Stomach smooth muscle (tissue), 2 donors: Measurements from ENCODE around the gene EEF1A2.
A peak's percentile ranks its signal among the peaks of the same experiment; 100 is the strongest.

Experiments
- H3K27ac ChIP-seq: one replicate; pipeline ENCODE4 v1.7.0; 2013; ENCODE audit warnings: mild to moderate bottlenecking, low read length, inconsistent platforms
- H3K27me3 ChIP-seq, 2 donors: one replicate each; pipeline ENCODE4 v1.7.0; 2013; ENCODE audit warnings: low read length in 2 of 2; ENCODE audit not compliant: insufficient read depth in 2 of 2, control insufficient read depth in 1 of 2
- H3K36me3 ChIP-seq, 2 donors: one replicate each; pipeline ENCODE4 v1.7.0; 2013; ENCODE audit warnings: low read length in 2 of 2; ENCODE audit not compliant: control insufficient read depth in 2 of 2, insufficient read depth in 2 of 2
- H3K4me1 ChIP-seq: one replicate; pipeline ENCODE4 v1.7.0; 2013; ENCODE audit warnings: low read length; ENCODE audit not compliant: control insufficient read depth, insufficient read depth
- H3K4me3 ChIP-seq, 2 donors: one replicate each; pipeline ENCODE4 v1.7.0; 2013; ENCODE audit warnings: low read length in 2 of 2
- H3K9ac ChIP-seq, 2 donors: one replicate each; pipeline ENCODE4 v1.7.0; 2013; ENCODE audit warnings: low read length in 2 of 2, mild to moderate bottlenecking in 1 of 2
- H3K9me3 ChIP-seq, 2 donors: one replicate each; pipeline ENCODE4 v1.7.0; 2013; ENCODE audit warnings: low read length in 2 of 2; ENCODE audit not compliant: control insufficient read depth in 2 of 2
- donor health status: healthy.
- donor health status: Pancreatic carcinoma.

EEF1A2 gene

GRCh38 chr20:63529180-63529860 is 30.4 kb upstream of the EEF1A2 start:
- H3K4me1 ChIP-seq, result no peaks in the 10 kb centered on the region
- peaks cover 9 to 10% of the 10 kb centered on the region in 2 donors for H3K27me3 ChIP-seq
- no peaks in the 10 kb centered on the region for H3K36me3 ChIP-seq
- H3K4me3 ChIP-seq, result no peak overlapping the region
- no peaks in the 10 kb centered on the region for H3K9me3 ChIP-seq
- no peak overlapping the region for H3K9ac ChIP-seq
- H3K27ac ChIP-seq, result no peak overlapping the region

GRCh38 chr20:63527184-63527583 is 28.3 kb upstream of the EEF1A2 start:
- Histone ChIP-seq H3K4me3 (no peak overlapping the region), H3K27me3 (no peaks in the 10 kb centered on the region), H3K9me3 (no peaks in the 10 kb centered on the region), H3K9ac (no peak overlapping the region), H3K4me1 (peaks cover 5% of the 10 kb centered on the region), H3K27ac (no peak overlapping the region), H3K36me3 (no peaks in the 10 kb centered on the region)

- Histone ChIP-seq H3K27me3 (no peaks in the 10 kb centered on the region), H3K4me3 (no peak overlapping the region), H3K4me1 (peaks cover 15% of the 10 kb centered on the region), H3K27ac (no peak overlapping the region), H3K9me3 (no peaks in the 10 kb centered on the region), H3K9ac (no peak overlapping the region), H3K36me3 (no peaks in the 10 kb centered on the region)
Observed at GRCh38 chr20:63525971-63526370, 27.1 kb upstream of the EEF1A2 start.

DNA sequence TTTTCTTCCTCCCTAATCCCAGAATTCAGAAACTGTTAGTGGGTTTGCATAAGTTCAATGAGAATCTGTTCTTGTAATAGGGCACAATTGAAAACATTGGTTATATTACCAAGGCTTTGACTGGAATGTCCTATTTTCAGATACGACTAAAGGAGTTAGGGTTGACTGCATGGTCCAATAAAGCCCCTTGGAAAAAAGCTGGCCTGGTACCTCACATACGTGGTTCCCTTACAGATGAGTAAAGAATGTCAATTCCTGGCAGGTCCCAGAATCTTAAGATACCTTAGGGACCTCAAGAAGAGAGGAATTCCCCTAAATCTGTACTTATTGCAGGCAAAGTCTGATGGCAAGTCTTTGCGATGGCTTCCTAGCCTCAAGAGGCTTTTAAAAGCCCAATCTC is 26.3 kb upstream of the EEF1A2 start:
- no peaks in the 10 kb centered on the region for H3K27me3 ChIP-seq
- H3K9ac ChIP-seq, result no peak overlapping the region
- H3K27ac ChIP-seq, result no peak overlapping the region
- H3K4me3 ChIP-seq, result no peak overlapping the region
- H3K9me3 ChIP-seq, result no peaks in the 10 kb centered on the region
- H3K36me3 ChIP-seq, result no peaks in the 10 kb centered on the region
- H3K4me1 ChIP-seq, result peaks cover 15% of the 10 kb centered on the region

- Histone ChIP-seq H3K4me1 (peaks cover 21% of the 10 kb centered on the region), H3K4me3 (no peak overlapping the region), H3K9me3 (no peaks in the 10 kb centered on the region), H3K9ac (no peak overlapping the region), H3K27ac (no peak overlapping the region), H3K36me3 (no peaks in the 10 kb centered on the region), H3K27me3 (no peaks in the 10 kb centered on the region)
Observed at GRCh38 chr20:63522981-63523611, 24.2 kb upstream of the EEF1A2 start.

- Histone ChIP-seq H3K4me1 (peaks cover 21% of the 10 kb centered on the region), H3K9ac (peak overlapping the region; percentile 2 to 36), H3K9me3 (no peaks in the 10 kb centered on the region), H3K36me3 (no peaks in the 10 kb centered on the region), H3K4me3 (peak overlapping the region; percentile 46 to 61), H3K27me3 (no peaks in the 10 kb centered on the region), H3K27ac (no peak overlapping the region)
Observed at GRCh38 chr20:63522091-63522868, 23.4 kb upstream of the EEF1A2 start.

DNA sequence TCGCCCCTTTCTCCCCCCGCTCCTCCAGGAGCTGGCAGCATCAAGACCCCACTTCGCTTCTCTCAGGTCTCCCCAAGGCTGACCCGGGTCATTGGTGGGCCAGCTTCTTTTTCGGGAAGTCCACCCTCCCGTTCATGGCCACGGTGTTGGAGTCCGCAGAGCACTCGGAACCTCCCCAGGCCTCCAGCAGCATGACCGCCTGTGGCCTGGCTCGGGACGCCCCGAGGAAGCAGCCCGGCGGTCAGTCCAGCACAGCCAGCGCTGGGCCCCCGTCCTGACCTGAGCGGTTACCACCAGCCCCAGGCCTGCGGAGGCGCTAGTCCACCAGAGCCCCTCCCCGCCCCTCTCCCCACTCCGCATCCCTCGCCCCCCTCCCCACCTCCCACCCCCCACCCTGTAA is 22.7 kb upstream of the EEF1A2 start:
- Histone ChIP-seq H3K27ac (peak overlapping the region; percentile 31), H3K9ac (peak overlapping the region; percentile 71 to 78), H3K9me3 (no peaks in the 10 kb centered on the region), H3K4me1 (peaks cover 21% of the 10 kb centered on the region), H3K27me3 (no peaks in the 10 kb centered on the region), H3K4me3 (peak overlapping the region; percentile 79 to 88), H3K36me3 (no peaks in the 10 kb centered on the region)

DNA sequence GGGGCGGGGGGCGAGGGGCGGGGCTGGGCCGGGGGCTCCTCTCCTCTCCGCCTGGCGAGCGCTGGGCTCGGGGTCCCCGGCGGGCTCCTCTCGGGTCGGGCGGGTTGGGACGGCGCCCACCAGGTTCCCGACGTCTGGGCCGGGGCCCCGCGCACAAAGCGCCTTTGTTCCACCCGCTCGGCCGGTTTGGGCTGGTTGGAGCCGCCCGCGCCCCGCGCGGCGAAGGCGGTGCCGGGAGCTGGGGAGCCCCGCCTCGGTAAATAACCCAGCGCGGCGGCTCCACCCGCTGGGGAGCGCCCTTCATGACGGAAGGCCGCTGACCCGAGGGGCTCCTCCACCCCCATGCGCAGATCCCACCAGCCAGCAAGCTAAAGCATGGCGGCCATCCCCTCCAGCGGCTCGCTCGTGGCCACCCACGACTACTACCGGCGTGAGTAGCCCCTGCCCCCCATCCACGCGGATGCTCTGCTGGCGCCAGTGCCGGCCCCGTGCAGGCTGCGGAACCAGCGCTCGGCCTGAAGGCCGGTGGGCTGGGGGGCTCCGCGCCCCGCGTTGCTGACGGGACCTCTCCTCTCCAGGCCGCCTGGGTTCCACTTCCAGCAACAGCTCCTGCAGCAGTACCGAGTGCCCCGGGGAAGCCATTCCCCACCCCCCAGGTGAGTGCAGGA is 22.2 kb upstream of the EEF1A2 start:
- no peaks in the 10 kb centered on the region for H3K36me3 ChIP-seq
- H3K9ac ChIP-seq, result peak overlapping the region; percentile 71 to 78
- peak overlapping the region; percentile 31 for H3K27ac ChIP-seq
- no peaks in the 10 kb centered on the region for H3K9me3 ChIP-seq
- H3K4me1 ChIP-seq, result peaks cover 21% of the 10 kb centered on the region
- H3K27me3 ChIP-seq, result no peaks in the 10 kb centered on the region
- H3K4me3 ChIP-seq, result peak overlapping the region; percentile 79 to 88

DNA sequence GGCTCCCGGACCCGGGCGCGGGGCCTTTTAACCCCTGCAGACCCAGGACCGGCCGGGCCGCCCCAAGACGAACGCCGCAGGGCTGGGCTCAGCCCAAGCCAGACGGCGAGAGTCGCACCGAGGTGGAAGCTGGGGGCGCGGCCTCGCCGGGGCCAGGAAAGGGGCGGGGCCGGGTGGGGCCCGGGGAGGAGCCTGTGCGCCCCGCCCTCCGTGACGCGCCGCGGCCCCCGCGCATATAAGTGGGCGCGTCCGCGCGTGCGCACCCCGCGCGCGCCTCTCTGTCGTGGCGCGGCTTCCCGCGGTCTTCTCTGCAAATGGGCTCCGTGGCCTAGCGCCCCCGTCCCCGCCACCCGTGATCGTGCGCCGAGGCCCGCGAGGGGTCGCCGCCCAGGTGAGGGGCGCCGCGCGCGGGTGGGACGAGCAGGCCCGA is 21.6 kb upstream of the EEF1A2 start, which contains the start of gene PPDPF:
PPDPF (plus strand) TSS at position 262 of the 430 bp plus-strand sequence. CDS start 544 bp downstream, outside the sequence.
- H3K36me3 ChIP-seq, result no peaks in the 10 kb centered on the region
- H3K9ac ChIP-seq, result peak within 1 kb of the TSS; percentile 71 to 78
- no peaks in the 10 kb centered on the region for H3K27me3 ChIP-seq

DNA sequence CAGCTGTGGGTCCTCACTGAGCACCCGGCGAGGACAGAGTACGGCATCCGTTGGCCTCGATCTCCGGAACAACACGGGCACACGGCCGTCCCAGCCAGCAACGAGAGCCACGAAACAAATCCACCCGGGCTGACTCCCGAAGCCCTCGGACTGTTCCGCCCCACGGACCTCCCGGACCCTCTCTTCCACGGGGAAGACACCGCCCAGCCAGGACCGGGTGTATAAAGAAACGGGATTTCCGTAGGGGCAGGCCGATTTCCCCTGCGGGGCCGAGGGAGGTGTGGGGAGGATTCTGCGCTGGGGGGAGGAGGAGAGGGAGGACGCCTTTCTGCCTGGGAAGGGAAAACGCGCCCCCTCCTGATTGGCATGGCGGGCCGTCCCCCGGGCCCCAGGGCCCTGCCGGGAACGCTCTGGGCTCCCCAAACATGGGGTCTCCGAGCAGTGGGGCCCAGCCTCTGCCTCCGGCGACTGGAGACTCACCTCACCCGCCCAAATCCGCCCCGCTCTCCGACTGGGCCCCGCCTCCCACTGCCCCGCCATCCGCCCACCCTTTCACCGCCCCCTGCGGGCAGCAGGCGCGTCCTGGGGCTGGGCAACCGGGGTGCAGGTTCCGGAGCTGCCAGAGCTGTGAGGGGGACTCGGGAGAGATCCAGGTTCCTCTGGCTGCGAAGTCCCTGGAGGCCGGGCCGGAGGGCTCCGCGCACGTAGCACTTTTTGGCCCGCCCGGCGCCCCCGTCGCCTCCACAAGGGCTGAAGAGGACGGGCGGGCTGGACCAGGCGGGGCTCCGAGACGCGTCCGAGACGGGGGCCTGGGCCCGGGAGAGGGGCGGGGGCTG is 21.0 kb upstream of the EEF1A2 start:
- H3K9me3 ChIP-seq, result no peaks in the 10 kb centered on the region
- H3K36me3 ChIP-seq, result no peaks in the 10 kb centered on the region
- H3K4me3 ChIP-seq, result peak overlapping the region; percentile 71 to 88
- peaks cover 21% of the 10 kb centered on the region for H3K4me1 ChIP-seq
- peak overlapping the region; percentile 51 to 55 for H3K9ac ChIP-seq
- peak overlapping the region; percentile 49 for H3K27ac ChIP-seq
- H3K27me3 ChIP-seq, result no peaks in the 10 kb centered on the region

More for the DNA sequence above, 21.6 kb upstream of the EEF1A2 start, which contains the start of gene PPDPF:
- Histone ChIP-seq H3K27ac (peak within 1 kb of the TSS; percentile 49), H3K4me1 (peaks cover 21% of the 10 kb centered on the region), H3K4me3 (peak within 1 kb of the TSS; percentile 79 to 88), H3K9me3 (no peaks in the 10 kb centered on the region)
